ENCODE results near the gene HDAC1. TPM values are rescaled to one million over a fixed set of nuclear protein-coding genes. Genes with fewer than 3 reads are reported as not detected.
A peak's percentile ranks its signal among the peaks of the same experiment; 100 is the strongest.

The HDAC1 gene
- polyA plus RNA-seq, 1 of the 3 experiments (the other 2 are of a cell fraction): 172 TPM

DNA sequence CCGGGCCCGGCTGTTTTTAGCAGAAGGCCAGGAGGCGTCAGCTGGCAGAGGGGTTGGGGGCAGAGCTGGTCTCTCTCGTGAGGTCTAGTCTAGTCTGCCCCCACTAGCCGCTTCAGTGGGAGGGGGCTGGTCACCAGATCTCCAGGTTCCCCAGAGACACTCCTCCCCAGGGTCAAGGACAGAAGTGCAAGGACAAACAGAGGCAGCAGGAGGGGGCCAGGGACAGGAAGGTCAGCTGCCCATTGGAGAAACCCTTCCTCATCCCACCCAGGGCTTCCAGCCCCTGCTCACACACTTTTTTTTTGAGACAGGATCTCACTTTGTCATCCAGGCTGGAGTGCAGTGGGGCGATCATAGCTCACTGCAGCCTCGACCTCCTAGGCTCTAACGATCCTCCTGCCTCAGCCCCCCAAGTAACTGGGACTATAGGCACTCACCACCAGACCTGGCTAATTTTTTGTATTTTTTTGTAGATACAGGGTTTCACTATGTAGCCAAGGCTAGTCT, 60.4 kb downstream of the HDAC1 start (continued):
- TF ChIP-seq, protein P1, sequence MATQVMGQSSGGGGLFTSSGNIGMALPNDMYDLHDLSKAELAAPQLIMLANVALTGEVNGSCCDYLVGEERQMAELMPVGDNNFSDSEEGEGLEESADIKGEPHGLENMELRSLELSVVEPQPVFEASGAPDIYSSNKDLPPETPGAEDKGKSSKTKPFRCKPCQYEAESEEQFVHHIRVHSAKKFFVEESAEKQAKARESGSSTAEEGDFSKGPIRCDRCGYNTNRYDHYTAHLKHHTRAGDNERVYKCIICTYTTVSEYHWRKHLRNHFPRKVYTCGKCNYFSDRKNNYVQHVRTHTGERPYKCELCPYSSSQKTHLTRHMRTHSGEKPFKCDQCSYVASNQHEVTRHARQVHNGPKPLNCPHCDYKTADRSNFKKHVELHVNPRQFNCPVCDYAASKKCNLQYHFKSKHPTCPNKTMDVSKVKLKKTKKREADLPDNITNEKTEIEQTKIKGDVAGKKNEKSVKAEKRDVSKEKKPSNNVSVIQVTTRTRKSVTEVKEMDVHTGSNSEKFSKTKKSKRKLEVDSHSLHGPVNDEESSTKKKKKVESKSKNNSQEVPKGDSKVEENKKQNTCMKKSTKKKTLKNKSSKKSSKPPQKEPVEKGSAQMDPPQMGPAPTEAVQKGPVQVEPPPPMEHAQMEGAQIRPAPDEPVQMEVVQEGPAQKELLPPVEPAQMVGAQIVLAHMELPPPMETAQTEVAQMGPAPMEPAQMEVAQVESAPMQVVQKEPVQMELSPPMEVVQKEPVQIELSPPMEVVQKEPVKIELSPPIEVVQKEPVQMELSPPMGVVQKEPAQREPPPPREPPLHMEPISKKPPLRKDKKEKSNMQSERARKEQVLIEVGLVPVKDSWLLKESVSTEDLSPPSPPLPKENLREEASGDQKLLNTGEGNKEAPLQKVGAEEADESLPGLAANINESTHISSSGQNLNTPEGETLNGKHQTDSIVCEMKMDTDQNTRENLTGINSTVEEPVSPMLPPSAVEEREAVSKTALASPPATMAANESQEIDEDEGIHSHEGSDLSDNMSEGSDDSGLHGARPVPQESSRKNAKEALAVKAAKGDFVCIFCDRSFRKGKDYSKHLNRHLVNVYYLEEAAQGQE (IDR thresholded peaks at IDR 0.05; ENCODE audit: low read depth, low read length): no peak
- no peak for TF ChIP-seq MXI1 (IDR thresholded peaks at IDR 0.05; ENCODE audit: low read depth, low read length)
- no peak for TF ChIP-seq CHD2 (IDR thresholded peaks at IDR 0.05; ENCODE audit: low read length, partially characterized antibody)
- TF ChIP-seq TAF1 (IDR thresholded peaks at IDR 0.05; ENCODE audit: borderline replicate concordance, low read depth, low read length): no peak
- TF ChIP-seq, protein P2, sequence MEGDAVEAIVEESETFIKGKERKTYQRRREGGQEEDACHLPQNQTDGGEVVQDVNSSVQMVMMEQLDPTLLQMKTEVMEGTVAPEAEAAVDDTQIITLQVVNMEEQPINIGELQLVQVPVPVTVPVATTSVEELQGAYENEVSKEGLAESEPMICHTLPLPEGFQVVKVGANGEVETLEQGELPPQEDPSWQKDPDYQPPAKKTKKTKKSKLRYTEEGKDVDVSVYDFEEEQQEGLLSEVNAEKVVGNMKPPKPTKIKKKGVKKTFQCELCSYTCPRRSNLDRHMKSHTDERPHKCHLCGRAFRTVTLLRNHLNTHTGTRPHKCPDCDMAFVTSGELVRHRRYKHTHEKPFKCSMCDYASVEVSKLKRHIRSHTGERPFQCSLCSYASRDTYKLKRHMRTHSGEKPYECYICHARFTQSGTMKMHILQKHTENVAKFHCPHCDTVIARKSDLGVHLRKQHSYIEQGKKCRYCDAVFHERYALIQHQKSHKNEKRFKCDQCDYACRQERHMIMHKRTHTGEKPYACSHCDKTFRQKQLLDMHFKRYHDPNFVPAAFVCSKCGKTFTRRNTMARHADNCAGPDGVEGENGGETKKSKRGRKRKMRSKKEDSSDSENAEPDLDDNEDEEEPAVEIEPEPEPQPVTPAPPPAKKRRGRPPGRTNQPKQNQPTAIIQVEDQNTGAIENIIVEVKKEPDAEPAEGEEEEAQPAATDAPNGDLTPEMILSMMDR (IDR thresholded peaks at IDR 0.05): no peak; the same call in 1 of the 2 replicates
- TF ChIP-seq RFX5 (IDR thresholded peaks at IDR 0.05; ENCODE audit: low read length): no peak
- TF ChIP-seq FOXJ3 (CRISPR knock-in tag; IDR thresholded peaks at IDR 0.05): no peak

DNA sequence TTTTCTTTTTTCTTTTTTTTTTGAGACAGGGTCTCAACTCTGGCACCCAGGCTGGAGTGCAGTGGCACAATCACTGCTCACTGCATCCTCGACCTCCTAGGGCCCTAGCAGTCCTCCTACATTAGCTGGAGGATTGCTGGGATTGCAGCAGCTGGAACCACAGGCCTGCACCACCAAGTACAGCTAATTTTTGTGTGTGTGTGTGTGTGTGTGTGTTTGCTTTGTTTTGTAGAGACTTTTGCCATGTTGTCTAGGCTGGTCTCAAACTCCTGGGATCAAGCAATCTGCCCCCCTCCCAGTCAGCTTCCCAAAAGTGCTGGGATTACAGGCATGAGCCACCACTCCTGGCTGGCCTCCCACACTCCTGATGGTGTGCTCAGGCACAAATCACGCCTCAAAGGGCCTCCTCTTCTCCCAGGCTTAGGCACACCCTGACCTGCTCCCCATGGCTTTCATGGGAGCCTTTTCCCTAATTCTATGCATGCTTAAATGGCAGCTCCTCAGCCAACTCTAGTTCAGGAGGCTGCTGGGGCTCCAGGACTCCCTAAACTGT, 61.0 kb downstream of the HDAC1 start:
- WGBS (ENCODE audit: low lambda C conversion rate): 95% methylated on average over 2 of the region's 2 CpGs
- peaks cover 3% of the 10 kb centered on the region for H3F3A ChIP-seq (replicated peaks; ENCODE audit: insufficient read depth)
- no peak overlapping the region for H2AFZ ChIP-seq (ENCODE audit: low read depth)
- H3K27ac ChIP-seq (ENCODE audit: low read depth in 2 of 2, low read length in 1 of 2): no peak overlapping the region
- no peaks in the 10 kb centered on the region for H3K27me3 ChIP-seq (ENCODE audit: insufficient read depth)
- H3K9ac ChIP-seq: 0 out of 2 replicates have a peak overlapping the region, but pooled peaks have one; percentile 87
- H3K4me2 ChIP-seq: peak overlapping the region; percentile 96
- H4K20me1 ChIP-seq (ENCODE audit: insufficient read depth): no peaks in the 10 kb centered on the region
- POLR2A ChIA-PET: interaction anchor here (0.6 to 3.5 kb wide), 3 partner anchors 17 to 116 kb away, joined by 3 to 24 read pairs (median 6); partner anchors contain the start of gene MARCKSL1
- H3K9me2 ChIP-seq: no peaks in the 10 kb centered on the region
- peaks cover 4 to 9% of the 10 kb centered on the region in 2 experiments; a peak in 2 of 4 replicates for H3K4me1 ChIP-seq (ENCODE audit: control insufficient read depth in 1 of 2, insufficient read depth in 2 of 2, low read depth in 1 of 2, low read length in 1 of 2)
- H3K9me3 ChIP-seq: no peaks in the 10 kb centered on the region
- H3K4me3 ChIP-seq (ENCODE audit: low read depth in 2 of 2, low read length in 1 of 2): no peak overlapping the region; a peak in 1 of 4 replicates
- DNase-seq: no peak
- CTCF ChIA-PET: interaction anchor here (1.4 to 3.4 kb wide), 6 partner anchors 16 to 138 kb away, joined by 3 to 24 read pairs (median 4); partner anchors contain the start of gene MARCKSL1
- no peaks in the 10 kb centered on the region for H3K36me3 ChIP-seq (replicated peaks in 1 of 2; ENCODE audit: control insufficient read depth in 1 of 2, insufficient read depth in 2 of 2, low read length in 1 of 2)
- H3K79me2 ChIP-seq (ENCODE audit: insufficient read depth): peaks cover 8% of the 10 kb centered on the region; the same call in 1 of the 2 replicates
- TF ChIP-seq YY1 (IDR thresholded peaks at IDR 0.05; ENCODE audit: low read depth): no peak
- no peak for TF ChIP-seq MEF2A (IDR thresholded peaks at IDR 0.05; ENCODE audit: borderline replicate concordance, low read depth)
- TF ChIP-seq, protein P3, sequence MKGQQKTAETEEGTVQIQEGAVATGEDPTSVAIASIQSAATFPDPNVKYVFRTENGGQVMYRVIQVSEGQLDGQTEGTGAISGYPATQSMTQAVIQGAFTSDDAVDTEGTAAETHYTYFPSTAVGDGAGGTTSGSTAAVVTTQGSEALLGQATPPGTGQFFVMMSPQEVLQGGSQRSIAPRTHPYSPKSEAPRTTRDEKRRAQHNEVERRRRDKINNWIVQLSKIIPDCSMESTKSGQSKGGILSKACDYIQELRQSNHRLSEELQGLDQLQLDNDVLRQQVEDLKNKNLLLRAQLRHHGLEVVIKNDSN (IDR thresholded peaks at IDR 0.05; ENCODE audit: borderline replicate concordance, low read depth): no peak
- TF ChIP-seq, protein P4, sequence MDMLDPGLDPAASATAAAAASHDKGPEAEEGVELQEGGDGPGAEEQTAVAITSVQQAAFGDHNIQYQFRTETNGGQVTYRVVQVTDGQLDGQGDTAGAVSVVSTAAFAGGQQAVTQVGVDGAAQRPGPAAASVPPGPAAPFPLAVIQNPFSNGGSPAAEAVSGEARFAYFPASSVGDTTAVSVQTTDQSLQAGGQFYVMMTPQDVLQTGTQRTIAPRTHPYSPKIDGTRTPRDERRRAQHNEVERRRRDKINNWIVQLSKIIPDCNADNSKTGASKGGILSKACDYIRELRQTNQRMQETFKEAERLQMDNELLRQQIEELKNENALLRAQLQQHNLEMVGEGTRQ (IDR thresholded peaks at IDR 0.05; ENCODE audit: borderline replicate concordance, low read depth, low read length): no peak
- no peak for TF ChIP-seq NFIC (IDR thresholded peaks at IDR 0.05; ENCODE audit: borderline replicate concordance)
- no peak for TF ChIP-seq TCF12 (IDR thresholded peaks at IDR 0.05)
- TF ChIP-seq, protein P5, sequence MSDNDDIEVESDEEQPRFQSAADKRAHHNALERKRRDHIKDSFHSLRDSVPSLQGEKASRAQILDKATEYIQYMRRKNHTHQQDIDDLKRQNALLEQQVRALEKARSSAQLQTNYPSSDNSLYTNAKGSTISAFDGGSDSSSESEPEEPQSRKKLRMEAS (IDR thresholded peaks at IDR 0.05; ENCODE audit: low read depth): no peak
- TF ChIP-seq EZH2phosphoT487 (IDR thresholded peaks at IDR 0.05; ENCODE audit: borderline replicate concordance, low read depth): no peak
- no peak for TF ChIP-seq SMC3 (IDR thresholded peaks at IDR 0.05; ENCODE audit: low read depth, low read length)
- TF ChIP-seq TEAD4 (IDR thresholded peaks at IDR 0.05; ENCODE audit: borderline replicate concordance, insufficient read depth): no peak
- no peak for TF ChIP-seq RFX5 (IDR thresholded peaks at IDR 0.05; ENCODE audit: low read length)
- TF ChIP-seq ELF1 (IDR thresholded peaks at IDR 0.05): no peak
- no peak for TF ChIP-seq FOSL2 (IDR thresholded peaks at IDR 0.05; ENCODE audit: borderline replicate concordance, low read depth)
- TF ChIP-seq GABPA (IDR thresholded peaks at IDR 0.05; ENCODE audit: low read depth): no peak
- TF ChIP-seq, protein P6, sequence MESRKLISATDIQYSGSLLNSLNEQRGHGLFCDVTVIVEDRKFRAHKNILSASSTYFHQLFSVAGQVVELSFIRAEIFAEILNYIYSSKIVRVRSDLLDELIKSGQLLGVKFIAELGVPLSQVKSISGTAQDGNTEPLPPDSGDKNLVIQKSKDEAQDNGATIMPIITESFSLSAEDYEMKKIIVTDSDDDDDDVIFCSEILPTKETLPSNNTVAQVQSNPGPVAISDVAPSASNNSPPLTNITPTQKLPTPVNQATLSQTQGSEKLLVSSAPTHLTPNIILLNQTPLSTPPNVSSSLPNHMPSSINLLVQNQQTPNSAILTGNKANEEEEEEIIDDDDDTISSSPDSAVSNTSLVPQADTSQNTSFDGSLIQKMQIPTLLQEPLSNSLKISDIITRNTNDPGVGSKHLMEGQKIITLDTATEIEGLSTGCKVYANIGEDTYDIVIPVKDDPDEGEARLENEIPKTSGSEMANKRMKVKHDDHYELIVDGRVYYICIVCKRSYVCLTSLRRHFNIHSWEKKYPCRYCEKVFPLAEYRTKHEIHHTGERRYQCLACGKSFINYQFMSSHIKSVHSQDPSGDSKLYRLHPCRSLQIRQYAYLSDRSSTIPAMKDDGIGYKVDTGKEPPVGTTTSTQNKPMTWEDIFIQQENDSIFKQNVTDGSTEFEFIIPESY (IDR thresholded peaks at IDR 0.05; ENCODE audit: borderline replicate concordance, low read depth): no peak
- TF ChIP-seq CHD2 (IDR thresholded peaks at IDR 0.05; ENCODE audit: low read length, partially characterized antibody): no peak
